HCT116 (cell line): ENCODE results near the gene DEFB132. TPM values are rescaled to one million over a fixed set of nuclear protein-coding genes. Genes with fewer than 3 reads are reported as not detected.

ENCODE experiments used
- ATAC-seq: fragments of 200-7000 bp; cut with Tn5 transposase; 2 replicates; pipeline ENCODE4 v1.9.1; 2020; ENCODE audit warnings: mild to moderate bottlenecking, moderate library complexity
- BruUV-seq: library from RNA; stranded (reverse); fragments of 400-500 nt; replicated peaks from 2 replicates; lab custom pipeline; 2021; lab: Mats Ljungman, UMichigan
- CTCF ChIA-PET: fragments of 300-600 bp; sonication (Branson Sonifier 250); formaldehyde crosslinking; loops from one replicate; lab custom pipeline; 2021; ENCODE audit warnings: antibody characterized with exemption; lab: Charles Lee
- POLR2A ChIA-PET: fragments of 300-600, 350-600 bp; sonication (Branson Sonifier 250); formaldehyde crosslinking; loops from one replicate; lab custom pipeline; 2021; ENCODE audit warnings: antibody characterized with exemption; lab: Charles Lee
- RAD21 ChIA-PET, 2 experiments: fragments of 300-600 bp; sonication (Branson Sonifier 250); formaldehyde crosslinking; loops; one replicate each; lab custom pipeline; 2023; ENCODE audit warnings: low total read pairs in 2 of 2; ENCODE audit not compliant: uncharacterized antibody in 2 of 2, unreplicated experiment in 2 of 2, low non-redundant PET in 1 of 2; lab: Charles Lee
- DNase-seq: peaks from one replicate; pipeline ENCODE4 v3.0.0-alpha.2; 2010; ENCODE audit warnings: low read depth, low spot score
- H2AFZ ChIP-seq: fragments of 200-600 bp; shearing (Covaris generic), sonication (generic); 2 replicates; pipeline ENCODE4 v1.6.1; 2017; ENCODE audit warnings: low read depth, mixed run types, mixed read lengths, antibody characterized with exemption, low read length; ENCODE audit not compliant: poor library complexity, severe bottlenecking
- H3K27ac ChIP-seq: 2 replicates; pipeline ENCODE4 v1.5.1; 2012; ENCODE audit warnings: low read depth, low read length
- H3K27me3 ChIP-seq: fragments of 200-600 bp; sonication (generic); 2 replicates; pipeline ENCODE4 v1.6.1; 2016; ENCODE audit warnings: mixed run types, low read length, mixed read lengths; ENCODE audit not compliant: insufficient read depth
- H3K36me3 ChIP-seq, 2 experiments: fragments of 200-500 bp in 1 of 2; fragments of 200-600 bp in 1 of 2; sonication (Bioruptor generic) in 1 of 2; sonication (generic) in 1 of 2; 2 replicates each; pipeline versions ENCODE4 v1.5.1 to v1.6.1; 2014 to 2016; ENCODE audit warnings: low read length in 2 of 2, inconsistent platforms in 1 of 2, mixed read lengths in 1 of 2, mixed run types in 1 of 2; ENCODE audit not compliant: insufficient read depth in 2 of 2, control insufficient read depth in 1 of 2
- H3K4me1 ChIP-seq, 2 experiments: fragments of 200-600 bp in 1 of 2; sonication (generic) in 1 of 2; 2 replicates each; pipeline versions ENCODE4 v1.5.1 to v1.6.1; 2012 to 2017; ENCODE audit warnings: low read length in 2 of 2, inconsistent platforms in 1 of 2, mild to moderate bottlenecking in 1 of 2, mixed read lengths in 1 of 2, mixed run types in 1 of 2, moderate library complexity in 1 of 2; ENCODE audit not compliant: insufficient read depth in 2 of 2, control insufficient read depth in 1 of 2
- H3K4me2 ChIP-seq: fragments of 200-600 bp; sonication (generic); 2 replicates; pipeline ENCODE4 v1.6.1; 2017; ENCODE audit warnings: mixed run types, low read length, mixed read lengths
- H3K4me3 ChIP-seq, 2 experiments: fragments of 200-600 bp in 1 of 2; sonication (generic) in 1 of 2; replicated peaks in 1 of 2; 2 replicates each; pipeline ENCODE4 v1.5.1; 2011 to 2016; ENCODE audit warnings: low read length in 2 of 2, control low read depth in 1 of 2, low read depth in 1 of 2, mild to moderate bottlenecking in 1 of 2, mixed read lengths in 1 of 2, mixed run types in 1 of 2
- H3K79me2 ChIP-seq: fragments of 200-600 bp; sonication (generic); 2 replicates; pipeline ENCODE4 v1.6.1; 2017; ENCODE audit warnings: mild to moderate bottlenecking, mixed run types, low read length, moderate library complexity, mixed read lengths; ENCODE audit not compliant: insufficient read depth
- H3K9ac ChIP-seq: fragments of 200-600 bp; sonication (generic); 2 replicates; pipeline ENCODE4 v1.6.1; 2016; ENCODE audit warnings: low read length, mixed read lengths
- H3K9me2 ChIP-seq: fragments of 200-600 bp; sonication (generic), shearing (Covaris generic); 2 replicates; pipeline ENCODE4 v1.6.1; 2017; ENCODE audit warnings: mixed run types, mild to moderate bottlenecking, moderate library complexity; ENCODE audit not compliant: insufficient read depth
- H3K9me3 ChIP-seq, 2 experiments: fragments of 200-500 bp in 1 of 2; fragments of 200-600 bp in 1 of 2; sonication (Bioruptor generic) in 1 of 2; sonication (generic) in 1 of 2; 2 replicates each; pipeline ENCODE4 v1.6.1; 2014 to 2017; ENCODE audit warnings: low read length in 2 of 2, mixed read lengths in 2 of 2, inconsistent platforms in 1 of 2, low read depth in 1 of 2, mild to moderate bottlenecking in 1 of 2, mixed run types in 1 of 2, moderate library complexity in 1 of 2; ENCODE audit not compliant: control insufficient read depth in 1 of 2, insufficient read depth in 1 of 2
- H4K20me1 ChIP-seq: fragments of 200-600 bp; sonication (generic), shearing (Covaris generic); 2 replicates; pipeline ENCODE4 v1.6.1; 2017; ENCODE audit warnings: mixed run types, mild to moderate bottlenecking, moderate library complexity; ENCODE audit not compliant: insufficient read depth
- CEBPB ChIP-seq: IDR thresholded peaks from 2 replicates; pipeline ENCODE4 v1.6.1; 2012; ENCODE audit warnings: low read depth
- EGR1 ChIP-seq: IDR thresholded peaks from 2 replicates; pipeline ENCODE4 v1.6.1; 2012; ENCODE audit warnings: low read depth
- ELF1 ChIP-seq: IDR thresholded peaks from 2 replicates; pipeline ENCODE4 v1.6.1; 2012; ENCODE audit warnings: low read depth, borderline replicate concordance
- EZH2phosphoT487 ChIP-seq: fragments of 200-600 bp; IDR thresholded peaks from 2 replicates; pipeline ENCODE4 v1.6.1; 2018; ENCODE audit warnings: antibody characterized with exemption, borderline replicate concordance
- FOSL1 ChIP-seq: IDR thresholded peaks from 2 replicates; pipeline ENCODE4 v1.6.1; 2012; ENCODE audit warnings: low read depth
- POLR2A ChIP-seq: IDR thresholded peaks from 2 replicates; pipeline ENCODE4 v1.7.0; 2011; ENCODE audit warnings: borderline replicate concordance; ENCODE audit not compliant: insufficient read depth, insufficient read length; ENCODE audit errors: extremely low read depth
- POLR2AphosphoS5 ChIP-seq: IDR thresholded peaks from 2 replicates; pipeline ENCODE4 v1.6.1; 2011; ENCODE audit warnings: mild to moderate bottlenecking, low read depth, low read length, moderate library complexity
- RAD21 ChIP-seq: IDR thresholded peaks from 2 replicates; pipeline ENCODE4 v1.6.1; 2012; ENCODE audit warnings: low read depth, mild to moderate bottlenecking
- SP1 ChIP-seq: IDR thresholded peaks from 2 replicates; pipeline ENCODE4 v1.6.1; 2012; ENCODE audit warnings: low read depth
- YY1 ChIP-seq: IDR thresholded peaks from 2 replicates; pipeline ENCODE4 v1.6.1; 2011; ENCODE audit warnings: low read length, low read depth, moderate library complexity, mild to moderate bottlenecking; ENCODE audit not compliant: insufficient replicate concordance; ENCODE audit errors: extremely low read depth
- intact Hi-C: fragments of 100-400 bp; cut with micrococcal nuclease; formaldehyde crosslinking; loops from 2 replicates; pipeline ENCODE4 v1.10.0; 2022
- total RNA-seq: library from RNA; stranded (reverse); gene quantifications from one replicate; pipeline ENCODE4 v1.2.1, GENCODE V29; 2021; ENCODE audit not compliant: unreplicated experiment
- TF ChIP-seq, protein P1 (sequence below): IDR thresholded peaks from 2 replicates; pipeline ENCODE4 v1.6.1; 2011; ENCODE audit warnings: mild to moderate bottlenecking, low read length, moderate library complexity; ENCODE audit not compliant: insufficient replicate concordance; ENCODE audit errors: extremely low read depth
- TF ChIP-seq, protein P2 (sequence below): IDR thresholded peaks from 2 replicates; pipeline ENCODE4 v1.6.1; 2012
- TF ChIP-seq, protein P3 (sequence below), 3 experiments: fragments of 200-600 bp in 1 of 3; sonication (generic) in 1 of 3; IDR thresholded peaks in 2 of 3; conservative IDR thresholded peaks in 1 of 3; 2 replicates each; pipeline ENCODE4 v1.5.1; 2012 to 2017; ENCODE audit warnings: low read depth in 2 of 3, low read length in 2 of 3, antibody characterized with exemption in 1 of 3, borderline replicate concordance in 1 of 3, control low read depth in 1 of 3, mild to moderate bottlenecking in 1 of 3, mixed read lengths in 1 of 3, mixed run types in 1 of 3, moderate library complexity in 1 of 3; ENCODE audit not compliant: insufficient read depth in 1 of 3
- TF ChIP-seq, protein P4 (sequence below): IDR thresholded peaks from 2 replicates; pipeline ENCODE4 v1.6.1; 2012; ENCODE audit warnings: low read depth
- TF ChIP-seq, protein P5 (sequence below): IDR thresholded peaks from 2 replicates; pipeline ENCODE4 v1.6.1; 2012

DEFB132 gene
- total RNA-seq, 1 experiment from 2014 or later: not detected

DNA sequence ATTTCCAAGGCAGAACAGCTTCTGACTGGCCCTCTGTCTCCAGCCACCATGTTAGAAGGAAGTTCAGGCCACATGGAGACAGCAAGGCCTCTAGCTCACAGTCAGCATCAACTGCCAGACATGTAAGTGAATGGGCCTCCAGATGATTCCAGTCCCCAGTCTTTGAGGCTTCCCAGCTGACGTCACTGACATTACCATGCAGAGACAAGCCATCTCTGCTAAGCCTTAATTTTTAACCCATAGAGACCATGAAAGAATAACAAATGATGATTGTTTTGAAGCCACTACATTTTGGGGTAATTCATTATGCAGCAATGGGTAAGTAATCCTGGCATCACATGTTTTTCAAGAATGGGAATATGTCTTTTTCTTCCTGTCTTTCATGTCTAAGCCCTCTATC, 41.7 kb upstream of the DEFB132 start:
- no peak for DNase-seq
- H3K27ac ChIP-seq: no peak overlapping the region
- ChIA-PET RAD21 (no interaction called here), POLR2A (interaction anchor here (1.3 kb wide), 1 partner anchor 22 kb away, joined by 4 read pairs; no protein-coding TSS in a partner anchor), CTCF (interaction anchor here (1.7 kb wide), 1 partner anchor 108 kb away, joined by 3 read pairs; no protein-coding TSS in a partner anchor)
- no peaks in the 10 kb centered on the region for H3K36me3 ChIP-seq
- TF ChIP-seq POLR2AphosphoS5 (no peak), CEBPB (no peak), EZH2phosphoT487 (no peak), FOSL1 (no peak), RAD21 (no peak), EGR1 (no peak), SP1 (no peak), YY1 (no peak), POLR2A (no peak), ELF1 (no peak)
- TF ChIP-seq, protein P1, sequence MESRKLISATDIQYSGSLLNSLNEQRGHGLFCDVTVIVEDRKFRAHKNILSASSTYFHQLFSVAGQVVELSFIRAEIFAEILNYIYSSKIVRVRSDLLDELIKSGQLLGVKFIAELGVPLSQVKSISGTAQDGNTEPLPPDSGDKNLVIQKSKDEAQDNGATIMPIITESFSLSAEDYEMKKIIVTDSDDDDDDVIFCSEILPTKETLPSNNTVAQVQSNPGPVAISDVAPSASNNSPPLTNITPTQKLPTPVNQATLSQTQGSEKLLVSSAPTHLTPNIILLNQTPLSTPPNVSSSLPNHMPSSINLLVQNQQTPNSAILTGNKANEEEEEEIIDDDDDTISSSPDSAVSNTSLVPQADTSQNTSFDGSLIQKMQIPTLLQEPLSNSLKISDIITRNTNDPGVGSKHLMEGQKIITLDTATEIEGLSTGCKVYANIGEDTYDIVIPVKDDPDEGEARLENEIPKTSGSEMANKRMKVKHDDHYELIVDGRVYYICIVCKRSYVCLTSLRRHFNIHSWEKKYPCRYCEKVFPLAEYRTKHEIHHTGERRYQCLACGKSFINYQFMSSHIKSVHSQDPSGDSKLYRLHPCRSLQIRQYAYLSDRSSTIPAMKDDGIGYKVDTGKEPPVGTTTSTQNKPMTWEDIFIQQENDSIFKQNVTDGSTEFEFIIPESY: no peak
- TF ChIP-seq, protein P2, sequence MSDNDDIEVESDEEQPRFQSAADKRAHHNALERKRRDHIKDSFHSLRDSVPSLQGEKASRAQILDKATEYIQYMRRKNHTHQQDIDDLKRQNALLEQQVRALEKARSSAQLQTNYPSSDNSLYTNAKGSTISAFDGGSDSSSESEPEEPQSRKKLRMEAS: no peak
- TF ChIP-seq, protein P3, sequence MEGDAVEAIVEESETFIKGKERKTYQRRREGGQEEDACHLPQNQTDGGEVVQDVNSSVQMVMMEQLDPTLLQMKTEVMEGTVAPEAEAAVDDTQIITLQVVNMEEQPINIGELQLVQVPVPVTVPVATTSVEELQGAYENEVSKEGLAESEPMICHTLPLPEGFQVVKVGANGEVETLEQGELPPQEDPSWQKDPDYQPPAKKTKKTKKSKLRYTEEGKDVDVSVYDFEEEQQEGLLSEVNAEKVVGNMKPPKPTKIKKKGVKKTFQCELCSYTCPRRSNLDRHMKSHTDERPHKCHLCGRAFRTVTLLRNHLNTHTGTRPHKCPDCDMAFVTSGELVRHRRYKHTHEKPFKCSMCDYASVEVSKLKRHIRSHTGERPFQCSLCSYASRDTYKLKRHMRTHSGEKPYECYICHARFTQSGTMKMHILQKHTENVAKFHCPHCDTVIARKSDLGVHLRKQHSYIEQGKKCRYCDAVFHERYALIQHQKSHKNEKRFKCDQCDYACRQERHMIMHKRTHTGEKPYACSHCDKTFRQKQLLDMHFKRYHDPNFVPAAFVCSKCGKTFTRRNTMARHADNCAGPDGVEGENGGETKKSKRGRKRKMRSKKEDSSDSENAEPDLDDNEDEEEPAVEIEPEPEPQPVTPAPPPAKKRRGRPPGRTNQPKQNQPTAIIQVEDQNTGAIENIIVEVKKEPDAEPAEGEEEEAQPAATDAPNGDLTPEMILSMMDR (IDR thresholded peaks at IDR 0.05 in 2 of 3, conservative IDR thresholded peaks at IDR 0.05 in 1 of 3; ENCODE audit: borderline replicate concordance in 1 of 3, insufficient read depth in 1 of 3, low read depth in 2 of 3, low read length in 2 of 3): no peak
- TF ChIP-seq, protein P4, sequence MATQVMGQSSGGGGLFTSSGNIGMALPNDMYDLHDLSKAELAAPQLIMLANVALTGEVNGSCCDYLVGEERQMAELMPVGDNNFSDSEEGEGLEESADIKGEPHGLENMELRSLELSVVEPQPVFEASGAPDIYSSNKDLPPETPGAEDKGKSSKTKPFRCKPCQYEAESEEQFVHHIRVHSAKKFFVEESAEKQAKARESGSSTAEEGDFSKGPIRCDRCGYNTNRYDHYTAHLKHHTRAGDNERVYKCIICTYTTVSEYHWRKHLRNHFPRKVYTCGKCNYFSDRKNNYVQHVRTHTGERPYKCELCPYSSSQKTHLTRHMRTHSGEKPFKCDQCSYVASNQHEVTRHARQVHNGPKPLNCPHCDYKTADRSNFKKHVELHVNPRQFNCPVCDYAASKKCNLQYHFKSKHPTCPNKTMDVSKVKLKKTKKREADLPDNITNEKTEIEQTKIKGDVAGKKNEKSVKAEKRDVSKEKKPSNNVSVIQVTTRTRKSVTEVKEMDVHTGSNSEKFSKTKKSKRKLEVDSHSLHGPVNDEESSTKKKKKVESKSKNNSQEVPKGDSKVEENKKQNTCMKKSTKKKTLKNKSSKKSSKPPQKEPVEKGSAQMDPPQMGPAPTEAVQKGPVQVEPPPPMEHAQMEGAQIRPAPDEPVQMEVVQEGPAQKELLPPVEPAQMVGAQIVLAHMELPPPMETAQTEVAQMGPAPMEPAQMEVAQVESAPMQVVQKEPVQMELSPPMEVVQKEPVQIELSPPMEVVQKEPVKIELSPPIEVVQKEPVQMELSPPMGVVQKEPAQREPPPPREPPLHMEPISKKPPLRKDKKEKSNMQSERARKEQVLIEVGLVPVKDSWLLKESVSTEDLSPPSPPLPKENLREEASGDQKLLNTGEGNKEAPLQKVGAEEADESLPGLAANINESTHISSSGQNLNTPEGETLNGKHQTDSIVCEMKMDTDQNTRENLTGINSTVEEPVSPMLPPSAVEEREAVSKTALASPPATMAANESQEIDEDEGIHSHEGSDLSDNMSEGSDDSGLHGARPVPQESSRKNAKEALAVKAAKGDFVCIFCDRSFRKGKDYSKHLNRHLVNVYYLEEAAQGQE: no peak
- TF ChIP-seq, protein P5, sequence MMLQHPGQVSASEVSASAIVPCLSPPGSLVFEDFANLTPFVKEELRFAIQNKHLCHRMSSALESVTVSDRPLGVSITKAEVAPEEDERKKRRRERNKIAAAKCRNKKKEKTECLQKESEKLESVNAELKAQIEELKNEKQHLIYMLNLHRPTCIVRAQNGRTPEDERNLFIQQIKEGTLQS: no peak
- no peak overlapping the region for H3K4me3 ChIP-seq
- no peak overlapping the region for H3K4me2 ChIP-seq
- H3K9me3 ChIP-seq: no peaks in the 10 kb centered on the region
- no peak overlapping the region for H3K9ac ChIP-seq
- peaks cover 10% of the 10 kb centered on the region; the same call in 1 of the 2 replicates for H3K27me3 ChIP-seq
- no TSS peak for BruUV-seq
- H3K4me1 ChIP-seq: no peaks in the 10 kb centered on the region
- H3K9me2 ChIP-seq: no peaks in the 10 kb centered on the region
- H4K20me1 ChIP-seq: no peaks in the 10 kb centered on the region
- ATAC-seq: no peak
- intact Hi-C loops: no loop called here
- H2AFZ ChIP-seq: no peak overlapping the region
- H3K79me2 ChIP-seq: no peaks in the 10 kb centered on the region
